Brain microvascular endothelial cell (primary cell): ENCODE measurements around the gene HS2ST1.

Experiments
- DNase-seq: peaks from one replicate; pipeline ENCODE4 v3.0.0-alpha.2; 2020
- H3K27ac ChIP-seq: fragments of 250-450 bp; sonication (Bioruptor Pico); 2 replicates; pipeline ENCODE4 v1.5.1; 2020; ENCODE audit warnings: mild to moderate bottlenecking, moderate library complexity
- H3K27me3 ChIP-seq: fragments of 250-450 bp; sonication (Bioruptor Pico); replicated peaks from 2 replicates; pipeline ENCODE4 v1.5.1; 2020; ENCODE audit warnings: mild to moderate bottlenecking
- H3K36me3 ChIP-seq: fragments of 250-450 bp; sonication (Bioruptor Pico); replicated peaks from 2 replicates; pipeline ENCODE4 v1.5.1; 2020; ENCODE audit warnings: mild to moderate bottlenecking
- H3K4me3 ChIP-seq: 2 replicates; pipeline ENCODE4 v1.5.1; 2011; ENCODE audit warnings: low read depth, mild to moderate bottlenecking, control low read depth, low read length, moderate library complexity
- CTCF ChIP-seq: IDR thresholded peaks from 2 replicates; pipeline ENCODE4 v1.5.1; 2011; ENCODE audit warnings: low read depth, mild to moderate bottlenecking, moderate library complexity, low read length, control low read depth, inconsistent platforms; ENCODE audit errors: missing control alignments
- in situ Hi-C: cut with HindIII; loops from 2 replicates; pipeline ENCODE4 v1.10.0; 2017; ENCODE audit warnings: low sequenced_read_pairs, low pct_ligation_motif_present

The HS2ST1 gene

GRCh38 chr1:86990826-86991225 lies 76.4 kb downstream of the HS2ST1 start:
- in situ Hi-C loops: no loop called here
- no peak overlapping the region for H3K27ac ChIP-seq
- H3K4me3 ChIP-seq: no peak overlapping the region
- TF ChIP-seq CTCF: no peak
- no peaks in the 10 kb centered on the region for H3K27me3 ChIP-seq
- DNase-seq: no peak
- H3K36me3 ChIP-seq: no peaks in the 10 kb centered on the region

- DNase-seq: no peak
- in situ Hi-C loops: no loop called here
- no peak overlapping the region for H3K4me3 ChIP-seq
- no peaks in the 10 kb centered on the region for H3K36me3 ChIP-seq
- no peak overlapping the region for H3K27ac ChIP-seq
- no peak for TF ChIP-seq CTCF
- H3K27me3 ChIP-seq: no peaks in the 10 kb centered on the region
Observed at GRCh38 chr1:86991549-86992186, 77.2 kb downstream of the HS2ST1 start.

- DNase-seq: no peak
- Histone ChIP-seq H3K27ac (no peak overlapping the region), H3K27me3 (no peaks in the 10 kb centered on the region), H3K4me3 (no peak overlapping the region), H3K36me3 (no peaks in the 10 kb centered on the region)
- in situ Hi-C loops: no loop called here
- no peak for TF ChIP-seq CTCF
Observed at GRCh38 chr1:86992861-86993260, 78.4 kb downstream of the HS2ST1 start.

GRCh38 chr1:86993269-86993985 lies 79.0 kb downstream of the HS2ST1 start:
- H3K27me3 ChIP-seq: no peaks in the 10 kb centered on the region
- no peak for DNase-seq
- H3K36me3 ChIP-seq: no peaks in the 10 kb centered on the region
- in situ Hi-C loops: no loop called here
- H3K27ac ChIP-seq: no peak overlapping the region
- H3K4me3 ChIP-seq: no peak overlapping the region
- TF ChIP-seq CTCF: no peak

GRCh38 chr1:86994061-86994460 lies 79.6 kb downstream of the HS2ST1 start:
- Histone ChIP-seq H3K36me3 (no peaks in the 10 kb centered on the region), H3K27me3 (no peaks in the 10 kb centered on the region), H3K4me3 (no peak overlapping the region), H3K27ac (no peak overlapping the region)
- in situ Hi-C loops: no loop called here
- TF ChIP-seq CTCF: no peak
- no peak for DNase-seq

- no peak for TF ChIP-seq CTCF
- H3K36me3 ChIP-seq: no peaks in the 10 kb centered on the region
- H3K27ac ChIP-seq: no peak overlapping the region
- in situ Hi-C loops: no loop called here
- H3K4me3 ChIP-seq: no peak overlapping the region
- no peak for DNase-seq
- no peaks in the 10 kb centered on the region for H3K27me3 ChIP-seq
Observed at GRCh38 chr1:86997538-86997937, 83.1 kb downstream of the HS2ST1 start.
